ENCODE results near the gene HES4.

DNA sequence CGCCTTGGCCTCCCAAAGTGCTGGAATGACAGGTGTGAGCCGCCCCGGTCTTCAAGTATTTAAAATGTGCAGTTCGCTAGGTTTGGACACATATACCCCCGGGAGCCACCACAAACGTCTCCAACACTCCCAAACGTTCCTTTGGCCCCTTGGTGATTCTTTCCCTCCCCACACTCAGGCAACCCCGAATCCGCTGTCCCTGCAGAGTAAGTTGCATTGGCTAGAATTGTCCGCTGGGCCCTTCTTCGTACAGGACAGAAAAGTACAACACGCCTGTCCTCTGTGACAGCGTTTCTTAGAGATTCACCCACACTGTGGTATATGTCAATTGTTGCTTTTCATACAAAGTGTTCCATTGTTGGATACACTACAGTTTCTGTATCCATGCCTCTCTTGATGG, 14.8 kb downstream of the HES4 start:
- no peak for TF ChIP-seq EZH2 (IDR thresholded peaks at IDR 0.05; ENCODE audit: low read length, missing control alignments)
- TF ChIP-seq, protein P1, sequence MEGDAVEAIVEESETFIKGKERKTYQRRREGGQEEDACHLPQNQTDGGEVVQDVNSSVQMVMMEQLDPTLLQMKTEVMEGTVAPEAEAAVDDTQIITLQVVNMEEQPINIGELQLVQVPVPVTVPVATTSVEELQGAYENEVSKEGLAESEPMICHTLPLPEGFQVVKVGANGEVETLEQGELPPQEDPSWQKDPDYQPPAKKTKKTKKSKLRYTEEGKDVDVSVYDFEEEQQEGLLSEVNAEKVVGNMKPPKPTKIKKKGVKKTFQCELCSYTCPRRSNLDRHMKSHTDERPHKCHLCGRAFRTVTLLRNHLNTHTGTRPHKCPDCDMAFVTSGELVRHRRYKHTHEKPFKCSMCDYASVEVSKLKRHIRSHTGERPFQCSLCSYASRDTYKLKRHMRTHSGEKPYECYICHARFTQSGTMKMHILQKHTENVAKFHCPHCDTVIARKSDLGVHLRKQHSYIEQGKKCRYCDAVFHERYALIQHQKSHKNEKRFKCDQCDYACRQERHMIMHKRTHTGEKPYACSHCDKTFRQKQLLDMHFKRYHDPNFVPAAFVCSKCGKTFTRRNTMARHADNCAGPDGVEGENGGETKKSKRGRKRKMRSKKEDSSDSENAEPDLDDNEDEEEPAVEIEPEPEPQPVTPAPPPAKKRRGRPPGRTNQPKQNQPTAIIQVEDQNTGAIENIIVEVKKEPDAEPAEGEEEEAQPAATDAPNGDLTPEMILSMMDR (conservative IDR thresholded peaks at IDR 0.05 in 1 of 2, IDR thresholded peaks at IDR 0.05 in 1 of 2; ENCODE audit: low read depth in 1 of 2, low read length in 2 of 2) = no peak

All from fibroblast of lung (primary cell).